Skeletal muscle satellite cell (primary cell): Measurements from ENCODE around the gene PTPN13.
"Not testable (repeated sequence)": the region's sequence is repeated elsewhere in the genome, so short reads cannot be mapped to it uniquely, and the experiment has no call there.

Experiments used
- H3K27me3 ChIP-seq: 2 replicates; pipeline ENCODE4 v1.7.0; 2013; ENCODE audit warnings: low read length; ENCODE audit not compliant: control insufficient read depth, insufficient read depth
- H3K36me3 ChIP-seq: 2 replicates; pipeline ENCODE4 v1.7.0; 2013; ENCODE audit warnings: mild to moderate bottlenecking, control low read depth, low read length; ENCODE audit not compliant: insufficient read depth
- H3K4me1 ChIP-seq: 2 replicates; pipeline ENCODE4 v1.7.0; 2013; ENCODE audit warnings: low read length; ENCODE audit not compliant: control insufficient read depth, insufficient read depth
- H3K4me2 ChIP-seq: 2 replicates; pipeline ENCODE4 v1.7.0; 2013; ENCODE audit warnings: mild to moderate bottlenecking, low read length
- H3K4me3 ChIP-seq: 2 replicates; pipeline ENCODE4 v1.7.0; 2013; ENCODE audit warnings: low read length
- H3K9ac ChIP-seq: 2 replicates; pipeline ENCODE4 v1.7.0; 2013; ENCODE audit warnings: mild to moderate bottlenecking, low read depth, low read length, moderate library complexity
- H3K9me3 ChIP-seq: replicated peaks from 2 replicates; pipeline ENCODE4 v1.7.0; 2013; ENCODE audit warnings: mild to moderate bottlenecking, control low read depth, low read length

The PTPN13 gene

DNA sequence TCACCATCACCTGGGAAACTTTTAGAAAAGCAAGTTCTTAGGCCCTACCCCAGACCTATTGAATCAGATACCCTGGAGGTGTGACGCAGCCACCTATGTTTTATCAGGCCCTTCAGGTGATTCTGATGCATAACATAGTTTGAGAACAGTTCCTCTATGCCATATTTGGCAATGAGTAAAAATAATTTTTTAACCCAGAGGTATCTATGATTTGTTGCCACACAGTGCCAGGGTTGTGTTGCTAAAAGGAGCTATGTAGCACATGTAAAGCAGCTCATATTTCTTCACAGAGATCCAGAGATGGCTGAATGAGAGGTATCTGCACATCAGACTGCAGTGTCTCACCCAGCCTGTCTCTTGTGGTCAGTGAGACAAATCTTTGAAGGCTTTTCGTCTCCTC lies 85.3 kb downstream of the PTPN13 start:
- Histone ChIP-seq H3K36me3 (no peaks in the 10 kb centered on the region), H3K9me3 (no peaks in the 10 kb centered on the region), H3K4me2 (no peak overlapping the region), H3K4me3 (no peak overlapping the region), H3K27me3 (no peaks in the 10 kb centered on the region), H3K4me1 (no peaks in the 10 kb centered on the region), H3K9ac (no peak overlapping the region)

- Histone ChIP-seq H3K36me3 (no peaks in the 10 kb centered on the region), H3K9ac (no peak overlapping the region), H3K27me3 (no peaks in the 10 kb centered on the region), H3K4me3 (no peak overlapping the region), H3K4me2 (no peak overlapping the region), H3K9me3 (no peaks in the 10 kb centered on the region), H3K4me1 (no peaks in the 10 kb centered on the region)
Measured at GRCh38 chr4:86683167-86683566, 89.1 kb downstream of the PTPN13 start.

DNA sequence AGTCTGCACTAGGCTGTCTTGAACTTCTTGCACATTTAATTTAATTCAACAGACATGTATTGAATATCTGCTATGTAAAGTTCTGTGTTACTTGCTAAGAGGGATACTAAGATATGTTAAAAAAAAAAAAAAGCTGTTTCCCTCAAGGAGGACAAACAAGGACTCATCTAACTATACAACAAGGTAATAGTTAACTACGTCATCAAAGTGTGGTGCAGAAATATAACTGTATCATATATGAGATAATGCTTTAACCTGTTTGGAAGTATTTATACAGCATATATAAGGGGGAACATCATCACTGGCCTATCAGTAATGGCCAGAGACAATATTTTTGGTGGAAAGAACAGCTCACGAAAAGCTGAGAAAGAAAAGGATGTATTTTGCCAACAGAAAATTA lies 89.9 kb downstream of the PTPN13 start:
- no peaks in the 10 kb centered on the region for H3K27me3 ChIP-seq
- no peak overlapping the region for H3K4me2 ChIP-seq
- no peaks in the 10 kb centered on the region for H3K36me3 ChIP-seq
- no peaks in the 10 kb centered on the region for H3K9me3 ChIP-seq
- H3K4me1 ChIP-seq = no peaks in the 10 kb centered on the region
- no peak overlapping the region for H3K4me3 ChIP-seq
- no peak overlapping the region for H3K9ac ChIP-seq

GRCh38 chr4:86685401-86685800 lies 91.3 kb downstream of the PTPN13 start:
- H3K4me3 ChIP-seq = no peak overlapping the region
- H3K4me1 ChIP-seq = no peaks in the 10 kb centered on the region
- no peaks in the 10 kb centered on the region for H3K36me3 ChIP-seq
- no peak overlapping the region for H3K4me2 ChIP-seq
- no peaks in the 10 kb centered on the region for H3K9me3 ChIP-seq
- no peaks in the 10 kb centered on the region for H3K27me3 ChIP-seq
- H3K9ac ChIP-seq = no peak overlapping the region

DNA sequence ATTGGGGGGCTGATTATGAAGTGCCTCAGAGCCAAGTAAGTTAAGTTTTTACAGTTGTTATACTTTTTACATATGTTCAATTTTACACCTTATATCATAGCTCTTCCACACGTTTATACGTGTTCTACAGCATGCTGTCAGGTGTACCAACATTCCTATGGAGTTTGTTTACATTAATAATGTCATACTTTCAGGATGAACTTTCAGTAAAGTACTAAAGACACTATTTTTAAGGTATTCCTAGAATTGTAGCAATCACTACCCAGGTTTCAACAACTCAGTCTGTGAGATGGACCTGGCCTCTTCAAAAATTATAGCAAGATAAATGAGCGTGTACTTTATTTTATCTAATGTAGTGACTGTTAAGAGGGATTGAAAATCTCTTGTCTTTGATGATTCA lies 92.6 kb downstream of the PTPN13 start:
- H3K9me3 ChIP-seq = no peaks in the 10 kb centered on the region
- H3K4me2 ChIP-seq = no peak overlapping the region
- H3K27me3 ChIP-seq = no peaks in the 10 kb centered on the region
- H3K36me3 ChIP-seq = no peaks in the 10 kb centered on the region
- H3K4me3 ChIP-seq = no peak overlapping the region
- H3K9ac ChIP-seq = no peak overlapping the region
- H3K4me1 ChIP-seq = no peaks in the 10 kb centered on the region

GRCh38 chr4:86688026-86688425 lies 93.9 kb downstream of the PTPN13 start:
- H3K9me3 ChIP-seq = no peaks in the 10 kb centered on the region
- no peak overlapping the region for H3K9ac ChIP-seq
- no peak overlapping the region for H3K4me2 ChIP-seq
- H3K4me1 ChIP-seq = no peaks in the 10 kb centered on the region
- no peak overlapping the region for H3K4me3 ChIP-seq
- H3K27me3 ChIP-seq = no peaks in the 10 kb centered on the region
- H3K36me3 ChIP-seq = no peaks in the 10 kb centered on the region

DNA sequence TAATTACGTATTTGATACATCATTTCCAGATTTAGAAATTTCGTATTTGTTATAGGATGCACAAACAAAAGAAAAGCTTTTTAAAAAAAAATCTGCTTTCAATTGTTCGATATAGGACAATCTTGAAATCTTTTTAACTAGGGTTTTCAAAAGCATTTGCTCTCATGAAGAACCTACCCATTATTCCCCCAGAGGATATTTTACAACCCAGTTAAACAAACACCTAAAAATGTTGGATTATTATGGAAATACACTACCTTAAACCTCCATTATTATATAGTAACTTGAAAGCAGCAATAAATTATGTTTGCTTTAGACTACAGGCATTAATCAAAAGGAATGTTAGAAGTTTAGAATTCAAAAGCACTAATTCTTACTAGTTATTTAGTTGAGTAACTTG lies 110.5 kb downstream of the PTPN13 start:
- Histone ChIP-seq H3K27me3 (no peaks in the 10 kb centered on the region), H3K4me3 (no peak overlapping the region), H3K4me2 (no peak overlapping the region), H3K4me1 (no peaks in the 10 kb centered on the region), H3K36me3 (no peaks in the 10 kb centered on the region), H3K9me3 (no peaks in the 10 kb centered on the region), H3K9ac (no peak overlapping the region)

GRCh38 chr4:86706923-86707597 lies 112.9 kb downstream of the PTPN13 start:
- Histone ChIP-seq H3K9me3 (no peaks in the 10 kb centered on the region), H3K27me3 (no peaks in the 10 kb centered on the region), H3K4me3 (no peak overlapping the region), H3K4me2 (no peak overlapping the region), H3K36me3 (no peaks in the 10 kb centered on the region), H3K4me1 (no peaks in the 10 kb centered on the region), H3K9ac (no peak overlapping the region)

DNA sequence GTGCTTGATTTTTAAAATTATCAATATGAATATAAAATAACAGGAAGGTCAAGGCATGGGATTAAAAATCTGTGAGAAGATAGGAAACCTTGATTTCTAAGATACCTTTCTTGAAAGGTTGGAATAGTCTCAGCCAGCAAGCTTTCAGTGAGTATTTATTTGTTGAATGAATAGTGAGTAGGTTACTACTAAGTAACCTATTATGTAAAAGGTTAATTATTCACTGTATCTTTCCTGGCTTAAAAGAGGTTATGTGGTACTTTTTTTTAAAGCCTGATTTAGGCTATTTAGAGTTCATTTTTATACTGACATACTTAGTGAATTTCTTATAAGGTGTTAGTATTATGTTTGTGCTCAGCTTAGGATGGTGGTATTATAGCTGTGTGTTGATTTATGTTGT lies 123.5 kb downstream of the PTPN13 start:
- no peak overlapping the region for H3K4me3 ChIP-seq
- H3K4me2 ChIP-seq = no peak overlapping the region
- no peaks in the 10 kb centered on the region for H3K9me3 ChIP-seq
- no peaks in the 10 kb centered on the region for H3K4me1 ChIP-seq
- H3K27me3 ChIP-seq = no peaks in the 10 kb centered on the region
- no peak overlapping the region for H3K9ac ChIP-seq
- peaks cover 3% of the 10 kb centered on the region for H3K36me3 ChIP-seq

DNA sequence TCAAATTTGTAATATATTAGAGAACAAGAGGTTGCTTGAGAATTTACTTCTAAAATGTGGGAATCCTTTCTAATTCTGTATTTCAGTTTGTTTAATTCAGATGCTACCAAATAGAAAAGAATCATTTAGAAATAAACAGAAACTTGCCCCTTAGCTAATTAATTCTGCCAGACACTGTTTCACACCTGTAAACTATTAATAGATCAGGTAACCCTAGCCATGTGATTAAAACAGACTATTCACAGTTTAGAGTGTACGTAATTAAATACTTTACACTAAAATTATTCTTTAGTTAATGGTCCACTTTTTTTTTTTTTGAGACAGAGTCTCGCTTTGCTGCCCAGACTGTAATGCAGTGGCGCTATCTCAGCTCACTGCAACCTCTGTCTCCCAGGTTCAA lies 124.0 kb downstream of the PTPN13 start:
- Histone ChIP-seq H3K9ac (no peak overlapping the region), H3K4me2 (no peak overlapping the region), H3K4me3 (no peak overlapping the region), H3K36me3 (peaks cover 3% of the 10 kb centered on the region), H3K27me3 (no peaks in the 10 kb centered on the region), H3K9me3 (no peaks in the 10 kb centered on the region), H3K4me1 (no peaks in the 10 kb centered on the region)

DNA sequence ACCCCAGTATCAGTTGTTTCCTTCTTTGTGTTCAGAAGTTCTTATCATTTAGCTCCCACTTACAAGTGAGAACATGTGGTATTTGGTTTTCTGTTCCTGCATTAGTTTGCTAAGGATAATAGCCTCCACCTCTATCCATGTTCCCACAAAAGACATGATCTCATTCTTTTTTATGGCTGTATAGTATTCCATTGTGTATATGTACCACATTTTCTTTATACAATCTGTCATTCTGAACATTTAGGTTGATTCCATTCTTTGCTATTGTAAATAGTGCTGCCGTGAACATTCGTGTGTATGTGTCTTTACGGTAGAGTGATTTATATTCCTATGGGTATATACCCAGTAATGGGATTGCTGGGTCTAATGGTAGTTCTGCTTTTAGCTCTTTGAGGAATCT lies 125.0 kb downstream of the PTPN13 start:
- H3K27me3 ChIP-seq, H3K4me3 ChIP-seq, H3K36me3 ChIP-seq, H3K9me3 ChIP-seq, H3K4me1 ChIP-seq, H3K9ac ChIP-seq, H3K4me2 ChIP-seq: not testable (repeated sequence)

DNA sequence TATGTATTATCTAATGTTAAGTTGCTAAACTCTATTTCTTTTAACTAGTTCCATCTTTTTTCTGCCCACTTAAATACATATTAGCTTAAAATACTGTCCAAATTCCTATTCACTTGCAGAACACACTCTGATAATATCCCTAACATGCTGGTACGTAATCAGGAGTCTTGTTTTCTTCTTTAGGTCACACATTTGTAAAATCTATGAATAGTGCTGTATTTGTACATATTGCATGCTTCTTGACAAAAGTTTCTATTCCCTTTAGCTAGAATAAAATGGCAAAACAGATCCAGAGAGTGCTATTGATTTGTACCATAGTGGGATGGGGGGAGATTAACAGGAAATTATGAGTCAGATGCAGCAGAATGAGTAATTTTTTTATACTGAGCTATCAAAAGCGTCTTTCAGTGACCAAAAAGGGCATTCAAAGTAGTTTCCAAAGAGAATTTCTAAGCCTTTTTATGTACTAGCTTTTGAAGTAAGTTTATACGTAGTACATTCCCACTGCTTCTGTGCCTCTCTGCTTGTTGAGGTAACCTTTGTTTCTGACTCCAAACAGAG lies 126.5 kb downstream of the PTPN13 start:
- H3K36me3 ChIP-seq = peaks cover 3% of the 10 kb centered on the region
- no peaks in the 10 kb centered on the region for H3K9me3 ChIP-seq
- H3K4me2 ChIP-seq = no peak overlapping the region
- H3K9ac ChIP-seq = no peak overlapping the region
- no peaks in the 10 kb centered on the region for H3K4me1 ChIP-seq
- no peaks in the 10 kb centered on the region for H3K27me3 ChIP-seq
- no peak overlapping the region for H3K4me3 ChIP-seq
